ENCODE results near the gene LRMDA. TPM values are rescaled to one million over a fixed set of nuclear protein-coding genes. Genes with fewer than 3 reads are reported as not detected.

Gene LRMDA
- total RNA-seq, 5 donors from 2014 or later (not counting 1 experiment from before 2014, with no cell fraction given) = 0.30 to 1.2 TPM; not detected in 3

- no peak overlapping the region for H3K27ac ChIP-seq (ENCODE audit: low read length)
- WGBS (ENCODE audit: insufficient coverage) = 86% methylated on average over 2 of the region's 4 CpGs
- H3K4me1 Mint-ChIP-seq = no peaks in the 10 kb centered on the region
- POLR2A ChIA-PET = no interaction called here
- H3K27me3 ChIP-seq (replicated peaks in 1 of 2; ENCODE audit: control insufficient read depth in 2 of 2, extremely low read depth in 1 of 2, insufficient read depth in 2 of 2, low read length in 1 of 2) = peaks cover 0 to 4% of the 10 kb centered on the region in 2 experiments
- H3K9me3 Mint-ChIP-seq = peaks cover 0 to 10% (median 0%) of the 10 kb centered on the region in 3 donors
- H3K27ac Mint-ChIP-seq = no peak overlapping the region
- H3K4me3 ChIP-seq (ENCODE audit: control insufficient read depth in 1 of 2, extremely low read depth in 1 of 2, low read length in 1 of 2) = no peak overlapping the region
- no peaks in the 10 kb centered on the region for H3K9me3 ChIP-seq
- ATAC-seq (replicated peaks in 1 of 4) (no peak), DNase-seq (no peak)
- H3K36me3 ChIP-seq (ENCODE audit: control insufficient read depth in 2 of 2, extremely low read depth in 1 of 2, insufficient read depth in 1 of 2, low read length in 1 of 2) = no peaks in the 10 kb centered on the region
- H3K36me3 Mint-ChIP-seq = no peaks in the 10 kb centered on the region
- no peaks in the 10 kb centered on the region for H3K4me1 ChIP-seq (ENCODE audit: control insufficient read depth in 1 of 2, extremely low read depth in 1 of 2, insufficient read depth in 2 of 2, low read length in 2 of 2)
- CTCF ChIA-PET = no interaction called here
- H3K4me3 Mint-ChIP-seq = no peak overlapping the region
- H3K27me3 Mint-ChIP-seq = peaks cover 0 to 3% of the 10 kb centered on the region in 2 donors
Observed at GRCh38 chr10:75971402-75972211, 540.2 kb downstream of the LRMDA start.

DNA sequence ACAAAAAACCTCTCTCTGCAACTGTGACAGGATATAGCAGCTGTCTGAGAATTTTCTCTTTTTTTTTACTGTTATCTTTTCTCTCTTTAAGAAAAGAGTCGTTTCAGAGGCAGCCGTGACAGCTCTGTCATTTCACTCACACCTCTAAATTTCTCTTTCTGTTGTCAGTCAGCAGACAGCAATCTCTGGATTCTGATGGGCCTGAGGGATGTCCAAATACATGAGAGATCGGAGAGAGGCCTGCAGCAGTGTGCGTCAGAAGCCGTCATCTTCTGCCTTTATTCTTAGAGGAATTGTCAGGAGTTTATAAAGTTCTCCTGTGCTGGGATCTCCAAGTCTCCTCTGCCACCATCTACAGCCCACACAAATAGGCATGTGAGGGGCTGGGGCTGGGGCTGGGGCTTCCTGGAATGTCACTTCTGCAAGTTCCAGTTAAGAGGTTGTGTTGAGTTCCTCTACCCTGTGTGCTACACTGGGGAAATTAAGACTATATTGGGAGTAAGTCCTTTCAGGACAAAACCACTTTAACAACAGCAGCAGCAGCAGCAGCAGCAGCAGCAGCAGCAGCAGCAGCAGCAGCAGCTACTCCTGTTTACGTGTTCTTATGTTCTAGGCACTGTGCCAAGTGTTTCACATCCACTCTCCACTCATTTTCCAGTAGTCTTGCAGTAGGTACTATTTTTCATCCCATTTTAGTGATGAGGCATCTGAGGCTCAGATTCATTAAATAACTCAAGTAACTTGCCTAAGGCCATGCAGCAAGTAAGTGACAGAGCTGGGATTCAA, 541.3 kb downstream of the LRMDA start:
- no peaks in the 10 kb centered on the region for H3K9me3 ChIP-seq
- no peak overlapping the region for H3K27ac ChIP-seq (ENCODE audit: low read length)
- H3K36me3 ChIP-seq (ENCODE audit: control insufficient read depth in 2 of 2, extremely low read depth in 1 of 2, insufficient read depth in 1 of 2, low read length in 1 of 2) = no peaks in the 10 kb centered on the region
- H3K36me3 Mint-ChIP-seq = no peaks in the 10 kb centered on the region
- H3K4me1 ChIP-seq (ENCODE audit: control insufficient read depth in 1 of 2, extremely low read depth in 1 of 2, insufficient read depth in 2 of 2, low read length in 2 of 2) = no peaks in the 10 kb centered on the region
- no peak overlapping the region for H3K4me3 ChIP-seq (ENCODE audit: control insufficient read depth in 1 of 2, extremely low read depth in 1 of 2, low read length in 1 of 2)
- H3K27me3 Mint-ChIP-seq = peaks cover 0 to 3% of the 10 kb centered on the region in 2 donors
- ATAC-seq (replicated peaks in 1 of 4) (no peak), DNase-seq (no peak)
- H3K4me1 Mint-ChIP-seq = no peaks in the 10 kb centered on the region
- H3K27me3 ChIP-seq (replicated peaks in 1 of 2; ENCODE audit: control insufficient read depth in 2 of 2, extremely low read depth in 1 of 2, insufficient read depth in 2 of 2, low read length in 1 of 2) = peaks cover 0 to 4% of the 10 kb centered on the region in 2 experiments
- no peak overlapping the region for H3K4me3 Mint-ChIP-seq
- WGBS (ENCODE audit: insufficient coverage) = 20% methylated on average over 1 of the region's 6 CpGs
- ChIA-PET POLR2A (no interaction called here), CTCF (no interaction called here)
- H3K9me3 Mint-ChIP-seq = peaks cover 0 to 10% (median 0%) of the 10 kb centered on the region in 3 donors
- H3K27ac Mint-ChIP-seq = no peak overlapping the region

DNA sequence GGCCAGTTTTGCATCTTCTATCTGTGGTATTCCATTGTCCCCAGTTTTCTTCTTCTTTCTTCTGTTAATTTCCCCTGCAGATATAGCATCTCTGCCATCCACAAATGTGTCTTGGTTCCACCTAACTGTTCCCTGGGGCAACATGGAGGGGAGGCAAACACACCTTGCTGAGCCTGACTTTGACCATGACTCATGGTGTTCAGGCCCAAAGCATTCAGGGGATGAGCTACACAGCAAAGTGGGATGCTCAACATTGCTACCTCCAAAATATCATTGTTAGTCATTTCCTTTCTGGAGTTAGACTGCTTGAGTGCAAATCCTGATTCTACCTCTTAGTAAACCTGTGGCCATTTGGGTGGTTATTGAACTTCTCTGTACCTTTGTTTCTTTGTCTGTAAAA, 542.7 kb downstream of the LRMDA start:
- H3K27me3 Mint-ChIP-seq = peaks cover 0 to 3% of the 10 kb centered on the region in 2 donors
- no peak overlapping the region for H3K27ac Mint-ChIP-seq
- H3K4me3 Mint-ChIP-seq = no peak overlapping the region
- no peak overlapping the region for H3K27ac ChIP-seq (ENCODE audit: low read length)
- no peak for DNase-seq
- no peak overlapping the region for H3K4me3 ChIP-seq (ENCODE audit: control insufficient read depth in 1 of 2, extremely low read depth in 1 of 2, low read length in 1 of 2)
- ChIA-PET POLR2A (no interaction called here), CTCF (no interaction called here)
- H3K36me3 ChIP-seq (ENCODE audit: control insufficient read depth in 2 of 2, extremely low read depth in 1 of 2, insufficient read depth in 1 of 2, low read length in 1 of 2) = no peaks in the 10 kb centered on the region
- no peaks in the 10 kb centered on the region for H3K27me3 ChIP-seq (replicated peaks in 1 of 2; ENCODE audit: control insufficient read depth in 2 of 2, extremely low read depth in 1 of 2, insufficient read depth in 2 of 2, low read length in 1 of 2)
- H3K4me1 Mint-ChIP-seq = no peaks in the 10 kb centered on the region
- no peak for ATAC-seq (replicated peaks in 1 of 4)
- peaks cover 0 to 10% (median 0%) of the 10 kb centered on the region in 3 donors for H3K9me3 Mint-ChIP-seq
- no peaks in the 10 kb centered on the region for H3K9me3 ChIP-seq
- no peaks in the 10 kb centered on the region for H3K36me3 Mint-ChIP-seq
- no peaks in the 10 kb centered on the region for H3K4me1 ChIP-seq (ENCODE audit: control insufficient read depth in 1 of 2, extremely low read depth in 1 of 2, insufficient read depth in 2 of 2, low read length in 2 of 2)

DNA sequence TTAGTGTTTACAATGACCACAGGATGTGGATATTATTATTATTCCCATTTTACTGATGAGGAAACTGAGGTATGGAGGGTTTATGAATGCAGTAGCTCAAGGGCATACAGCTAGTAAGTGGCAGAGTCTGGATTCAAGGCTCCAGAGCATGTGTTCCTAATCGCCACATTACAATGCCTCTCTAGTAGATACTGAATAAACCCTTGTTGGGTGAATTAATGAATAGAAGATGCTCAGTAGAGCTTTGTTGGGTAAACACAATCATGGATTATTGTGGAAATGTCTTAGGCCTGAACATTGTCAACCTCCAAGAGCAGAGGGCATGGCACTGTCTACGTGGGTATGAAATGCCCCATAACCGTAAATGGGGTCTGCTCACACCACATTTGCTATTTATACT, 545.3 kb downstream of the LRMDA start:
- DNase-seq = no peak
- Mint-ChIP-seq H3K27me3 (peaks cover 3 to 4% of the 10 kb centered on the region in 2 donors), H3K36me3 (no peaks in the 10 kb centered on the region), H3K4me3 (no peak overlapping the region), H3K27ac (no peak overlapping the region), H3K4me1 (no peaks in the 10 kb centered on the region), H3K9me3 (peaks cover 0 to 7% (median 0%) of the 10 kb centered on the region in 3 donors)
- no peak overlapping the region for H3K4me3 ChIP-seq (ENCODE audit: control insufficient read depth in 1 of 2, extremely low read depth in 1 of 2, low read length in 1 of 2)
- H3K9me3 ChIP-seq = no peaks in the 10 kb centered on the region
- H3K4me1 ChIP-seq (ENCODE audit: control insufficient read depth in 1 of 2, extremely low read depth in 1 of 2, insufficient read depth in 2 of 2, low read length in 2 of 2) = no peaks in the 10 kb centered on the region
- WGBS (ENCODE audit: insufficient coverage) = 100% methylated on average over 1 of the region's 3 CpGs
- ChIA-PET POLR2A (interaction anchor here in 1 of 2 donors (0.6 kb wide), 1 partner anchor 17 kb away, joined by 6 read pairs; no protein-coding TSS in a partner anchor), CTCF (no interaction called here)
- H3K27ac ChIP-seq (ENCODE audit: low read length) = no peak overlapping the region
- no peaks in the 10 kb centered on the region for H3K36me3 ChIP-seq (ENCODE audit: control insufficient read depth in 2 of 2, extremely low read depth in 1 of 2, insufficient read depth in 1 of 2, low read length in 1 of 2)
- ATAC-seq (replicated peaks in 1 of 4) = no peak
- no peaks in the 10 kb centered on the region for H3K27me3 ChIP-seq (replicated peaks in 1 of 2; ENCODE audit: control insufficient read depth in 2 of 2, extremely low read depth in 1 of 2, insufficient read depth in 2 of 2, low read length in 1 of 2)

- no peak overlapping the region for H3K27ac ChIP-seq (ENCODE audit: low read length)
- ChIA-PET CTCF (no interaction called here), POLR2A (interaction anchor here in 1 of 2 donors (0.6 kb wide), 1 partner anchor 16 kb away, joined by 6 read pairs; no protein-coding TSS in a partner anchor)
- DNase-seq = no peak
- Mint-ChIP-seq H3K27me3 (peaks cover 5 to 6% of the 10 kb centered on the region in 2 donors), H3K4me3 (no peak overlapping the region), H3K4me1 (no peaks in the 10 kb centered on the region), H3K9me3 (peaks cover 0 to 7% (median 0%) of the 10 kb centered on the region in 3 donors), H3K27ac (no peak overlapping the region), H3K36me3 (no peaks in the 10 kb centered on the region)
- no peaks in the 10 kb centered on the region for H3K27me3 ChIP-seq (replicated peaks in 1 of 2; ENCODE audit: control insufficient read depth in 2 of 2, extremely low read depth in 1 of 2, insufficient read depth in 2 of 2, low read length in 1 of 2)
- H3K36me3 ChIP-seq (ENCODE audit: control insufficient read depth in 2 of 2, extremely low read depth in 1 of 2, insufficient read depth in 1 of 2, low read length in 1 of 2) = no peaks in the 10 kb centered on the region
- no peaks in the 10 kb centered on the region for H3K4me1 ChIP-seq (ENCODE audit: control insufficient read depth in 1 of 2, extremely low read depth in 1 of 2, insufficient read depth in 2 of 2, low read length in 2 of 2)
- no peaks in the 10 kb centered on the region for H3K9me3 ChIP-seq
- 65% methylated on average over 3 of the region's 4 CpGs for WGBS (ENCODE audit: insufficient coverage)
- no peak overlapping the region for H3K4me3 ChIP-seq (ENCODE audit: control insufficient read depth in 1 of 2, extremely low read depth in 1 of 2, low read length in 1 of 2)
- ATAC-seq (replicated peaks in 1 of 4) = no peak
Observed at GRCh38 chr10:75977139-75977538, 545.7 kb downstream of the LRMDA start.

GRCh38 chr10:75978213-75978612, 546.8 kb downstream of the LRMDA start:
- no peaks in the 10 kb centered on the region for H3K4me1 Mint-ChIP-seq
- CTCF ChIA-PET = no interaction called here
- ATAC-seq (replicated peaks in 1 of 4) (no peak), DNase-seq (no peak)
- peaks cover 5 to 6% of the 10 kb centered on the region in 2 donors for H3K27me3 Mint-ChIP-seq
- WGBS (ENCODE audit: insufficient coverage) = 75% methylated on average over 1 of the region's 4 CpGs
- no peak overlapping the region for H3K27ac Mint-ChIP-seq
- H3K36me3 Mint-ChIP-seq = no peaks in the 10 kb centered on the region
- H3K9me3 ChIP-seq = no peaks in the 10 kb centered on the region
- H3K9me3 Mint-ChIP-seq = peaks cover 0 to 7% (median 0%) of the 10 kb centered on the region in 3 donors
- H3K27me3 ChIP-seq (replicated peaks in 1 of 2; ENCODE audit: control insufficient read depth in 2 of 2, extremely low read depth in 1 of 2, insufficient read depth in 2 of 2, low read length in 1 of 2) = no peaks in the 10 kb centered on the region
- POLR2A ChIA-PET = interaction anchor here (0.5 to 0.6 kb wide), 2 partner anchors 278 to 576 kb away, joined by 3 read pairs; no protein-coding TSS in a partner anchor
- H3K36me3 ChIP-seq (ENCODE audit: control insufficient read depth in 2 of 2, extremely low read depth in 1 of 2, insufficient read depth in 1 of 2, low read length in 1 of 2) = no peaks in the 10 kb centered on the region
- H3K4me3 Mint-ChIP-seq = no peak overlapping the region
- no peak overlapping the region for H3K27ac ChIP-seq (ENCODE audit: low read length)
- H3K4me3 ChIP-seq (ENCODE audit: control insufficient read depth in 1 of 2, extremely low read depth in 1 of 2, low read length in 1 of 2) = no peak overlapping the region
- no peaks in the 10 kb centered on the region for H3K4me1 ChIP-seq (ENCODE audit: control insufficient read depth in 1 of 2, extremely low read depth in 1 of 2, insufficient read depth in 2 of 2, low read length in 2 of 2)

Measured in T-cell (primary cell).